OCI-LY3 (cell line): ENCODE measurements around the gene HNRNPL.

ENCODE experiments used
- CTCF ChIP-seq: fragments of 200-600, 300-600 bp; sonication (generic); IDR thresholded peaks from 2 replicates; pipeline ENCODE4 v1.5.1; 2014; ENCODE audit warnings: antibody characterized with exemption, low read length, low read depth
- EZH2phosphoT487 ChIP-seq: fragments of 200-600 bp; shearing (Covaris generic); IDR thresholded peaks from 2 replicates; pipeline ENCODE4 v1.6.1; 2018; ENCODE audit warnings: antibody characterized with exemption, mixed run types, low read depth

DNA sequence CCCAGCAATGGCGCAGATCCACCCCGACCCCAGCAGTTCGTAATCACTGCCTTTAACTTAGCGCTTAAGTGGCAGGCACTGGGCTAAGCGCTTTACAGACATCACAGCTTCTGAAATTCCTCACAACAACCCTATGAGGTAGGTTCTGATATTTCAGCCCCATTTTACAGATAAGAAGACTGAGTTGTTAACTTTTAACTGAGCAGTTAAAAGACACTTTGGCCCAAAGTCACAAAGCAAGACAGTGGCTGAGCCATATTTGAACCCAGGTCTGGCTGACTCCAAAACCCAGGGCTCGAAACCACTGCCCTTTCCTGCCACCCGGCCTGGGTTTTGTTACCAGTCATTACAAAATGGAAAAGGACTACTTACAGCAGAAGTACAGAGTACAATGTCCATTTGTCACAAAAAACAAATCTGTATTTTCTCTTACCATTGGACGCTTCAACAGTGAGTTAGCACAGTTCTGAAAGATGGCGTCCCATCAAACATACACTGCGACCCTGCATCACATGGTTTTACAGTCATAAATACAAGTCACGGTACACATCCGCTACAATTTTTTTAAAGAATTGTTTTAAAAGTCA is 8.5 kb downstream of the HNRNPL start:
- TF ChIP-seq CTCF (no peak), EZH2phosphoT487 (no peak)
